HEK293 (cell line): Measurements from ENCODE around the gene HNRNPM.

ENCODE experiments used
- CTCF ChIA-PET: fragments of 350-600 bp; formaldehyde crosslinking; extraction: SDS; loops from one replicate; lab custom pipeline; 2021; ENCODE audit warnings: antibody characterized with exemption; lab: Yijun Ruan, JAX
- POLR2A ChIA-PET: fragments of 300-600 bp; formaldehyde crosslinking; extraction: SDS; loops from one replicate; lab custom pipeline; 2020; ENCODE audit warnings: antibody characterized with exemption, inconsistent platforms; lab: Yijun Ruan, JAX
- H3K27ac ChIP-seq: fragments of 200-500 bp; sonication (Bioruptor generic); 2 replicates; pipeline ENCODE4 v1.5.1; 2014; ENCODE audit warnings: low read depth, low read length, control low read depth, inconsistent platforms; ENCODE audit errors: extremely low read depth
- H3K36me3 ChIP-seq, 2 experiments: fragments of 200-500 bp in 1 of 2; sonication (Bioruptor generic) in 1 of 2; 1 replicate in 1 of 2; 2 replicates in 1 of 2; pipeline ENCODE4 v1.5.1; 2014 to 2017; ENCODE audit warnings: inconsistent platforms in 2 of 2, low read length in 2 of 2; ENCODE audit not compliant: control insufficient read depth in 2 of 2, insufficient read depth in 1 of 2
- H3K4me1 ChIP-seq: fragments of 200-500 bp; sonication (Bioruptor generic); 2 replicates; pipeline ENCODE4 v1.5.1; 2014; ENCODE audit warnings: mild to moderate bottlenecking, low read length, inconsistent platforms; ENCODE audit not compliant: control insufficient read depth, insufficient read depth
- H3K4me3 ChIP-seq: 2 replicates; pipeline ENCODE4 v1.5.1; 2011; ENCODE audit warnings: low read depth, mild to moderate bottlenecking, control low read depth, low read length, moderate library complexity
- H3K9me3 ChIP-seq: fragments of 200-500 bp; sonication (Bioruptor generic); 2 replicates; pipeline ENCODE4 v1.5.1; 2014; ENCODE audit warnings: low read depth, low read length, inconsistent platforms; ENCODE audit not compliant: control insufficient read depth, insufficient read depth
- KLF8 ChIP-seq: fragments of 450-650 bp; formaldehyde crosslinking; IDR thresholded peaks from 2 replicates; pipeline ENCODE4 v1.5.1; 2016; ENCODE audit warnings: missing biosample characterization, missing genetic modification characterization
- ZBTB44 ChIP-seq: fragments of 450-650 bp; IDR thresholded peaks from 2 replicates; pipeline ENCODE4 v1.5.1; 2018; ENCODE audit warnings: missing biosample characterization, mild to moderate bottlenecking, missing genetic modification characterization
- ZEB2 ChIP-seq: fragments of 450-650 bp; formaldehyde crosslinking; IDR thresholded peaks from 2 replicates; pipeline ENCODE4 v1.5.1; 2016; ENCODE audit warnings: missing biosample characterization, missing genetic modification characterization
- ZNF114 ChIP-seq: fragments of 450-650 bp; formaldehyde crosslinking; IDR thresholded peaks from 2 replicates; pipeline ENCODE4 v1.5.0; 2017; ENCODE audit warnings: missing biosample characterization, missing genetic modification characterization
- ZNF132 ChIP-seq: fragments of 450-650 bp; formaldehyde crosslinking; IDR thresholded peaks from 2 replicates; pipeline ENCODE4 v1.5.1; 2017; ENCODE audit warnings: missing biosample characterization, missing genetic modification characterization, borderline replicate concordance
- ZNF169 ChIP-seq: fragments of 450-650 bp; formaldehyde crosslinking; IDR thresholded peaks from 2 replicates; pipeline ENCODE4 v1.5.1; 2016; ENCODE audit warnings: missing biosample characterization, missing genetic modification characterization
- ZNF184 ChIP-seq: fragments of 450-650 bp; IDR thresholded peaks from 2 replicates; pipeline ENCODE4 v1.5.1; 2018; ENCODE audit warnings: missing biosample characterization, mild to moderate bottlenecking, missing genetic modification characterization
- ZNF280D ChIP-seq: fragments of 450-650 bp; formaldehyde crosslinking; IDR thresholded peaks from 2 replicates; pipeline ENCODE4 v1.5.1; 2016; ENCODE audit warnings: missing biosample characterization, missing genetic modification characterization
- ZNF518A ChIP-seq: fragments of 450-650 bp; formaldehyde crosslinking; conservative IDR thresholded peaks from 2 replicates; pipeline ENCODE4 v1.5.1; 2016; ENCODE audit warnings: low read depth, missing biosample characterization, missing genetic modification characterization
- ZNF660 ChIP-seq: fragments of 450-650 bp; IDR thresholded peaks from 2 replicates; pipeline ENCODE4 v1.5.1; 2018; ENCODE audit warnings: missing biosample characterization, mild to moderate bottlenecking, missing genetic modification characterization
- ZSCAN23 ChIP-seq: fragments of 450-650 bp; formaldehyde crosslinking; IDR thresholded peaks from 2 replicates; pipeline ENCODE4 v1.5.1; 2016; ENCODE audit warnings: missing biosample characterization, missing genetic modification characterization
- TF ChIP-seq, protein P1 (sequence below): fragments of 450-650 bp; formaldehyde crosslinking; IDR thresholded peaks from 2 replicates; pipeline ENCODE4 v1.5.1; 2016; ENCODE audit warnings: missing biosample characterization, missing genetic modification characterization
- TF ChIP-seq, protein P2 (sequence below): fragments of 450-650 bp; formaldehyde crosslinking; IDR thresholded peaks from 2 replicates; pipeline ENCODE4 v1.5.1; 2016; ENCODE audit warnings: missing biosample characterization, missing genetic modification characterization
- TF ChIP-seq, protein P3 (sequence below): fragments of 450-650 bp; formaldehyde crosslinking; IDR thresholded peaks from 2 replicates; pipeline ENCODE4 v1.5.1; 2016; ENCODE audit warnings: missing biosample characterization, missing genetic modification characterization

Gene HNRNPM

DNA sequence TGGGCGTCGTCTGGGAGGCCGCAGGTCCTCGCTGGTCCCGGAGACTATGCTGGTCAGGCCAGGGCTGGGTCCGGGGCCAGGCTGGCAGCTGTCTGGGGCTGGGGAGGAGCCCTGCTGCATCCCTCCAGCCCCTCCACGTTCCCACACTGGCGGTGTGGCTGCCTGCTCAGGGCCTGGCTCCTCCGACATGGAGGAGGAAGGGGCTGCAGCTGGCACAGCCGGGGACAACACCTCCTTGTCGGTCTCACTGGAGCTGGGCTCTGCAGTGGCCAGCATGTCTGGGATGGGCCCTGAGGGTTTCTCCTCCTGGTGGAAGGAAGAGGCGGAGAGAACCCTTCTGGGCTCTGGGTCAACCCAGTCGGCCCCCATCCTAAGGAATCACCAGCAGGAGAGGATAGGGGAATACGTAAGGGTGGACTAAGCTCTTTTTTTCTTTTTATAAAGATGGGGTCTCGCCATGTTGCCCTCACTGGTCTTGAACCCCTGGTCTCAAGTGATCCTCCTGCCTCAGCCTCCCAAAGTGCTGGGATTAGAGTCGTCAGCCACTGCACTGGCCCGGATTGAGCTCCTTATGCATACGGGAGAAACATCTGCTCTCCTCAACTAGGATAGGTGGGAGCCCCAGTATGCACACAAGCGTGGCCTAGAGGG, 68.4 kb downstream of the HNRNPM start:
- Histone ChIP-seq H3K27ac (peak overlapping the region; percentile 87), H3K4me1 (peaks cover 7% of the 10 kb centered on the region; the same call in 1 of the 2 replicates), H3K9me3 (no peaks in the 10 kb centered on the region), H3K36me3 (peaks cover 0 to 12% of the 10 kb centered on the region in 2 experiments; a peak in 1 of 3 replicates), H3K4me3 (peak overlapping the region; percentile 99)
- ChIA-PET POLR2A (interaction anchor here (0.6 to 3.1 kb wide), 30 partner anchors 7 to 645 kb away, joined by 3 to 82 read pairs (median 4); partner anchors contain the start of genes HNRNPM, MARCHF2, NDUFA7 and RAB11B), CTCF (interaction anchor here (0.6 to 2.1 kb wide), 6 partner anchors 9 to 153 kb away, joined by 3 to 9 read pairs (median 4); no protein-coding TSS in a partner anchor)
- TF ChIP-seq, protein P1, sequence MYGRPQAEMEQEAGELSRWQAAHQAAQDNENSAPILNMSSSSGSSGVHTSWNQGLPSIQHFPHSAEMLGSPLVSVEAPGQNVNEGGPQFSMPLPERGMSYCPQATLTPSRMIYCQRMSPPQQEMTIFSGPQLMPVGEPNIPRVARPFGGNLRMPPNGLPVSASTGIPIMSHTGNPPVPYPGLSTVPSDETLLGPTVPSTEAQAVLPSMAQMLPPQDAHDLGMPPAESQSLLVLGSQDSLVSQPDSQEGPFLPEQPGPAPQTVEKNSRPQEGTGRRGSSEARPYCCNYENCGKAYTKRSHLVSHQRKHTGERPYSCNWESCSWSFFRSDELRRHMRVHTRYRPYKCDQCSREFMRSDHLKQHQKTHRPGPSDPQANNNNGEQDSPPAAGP, result no peak
- no peak for TF ChIP-seq ZNF184 (tag by site-specific recombination)
- no peak for TF ChIP-seq ZBTB44 (tag by site-specific recombination)
- TF ChIP-seq ZNF518A, result no peak
- no peak for TF ChIP-seq ZNF280D (tag by site-specific recombination)
- no peak for TF ChIP-seq ZNF169 (tag by site-specific recombination)
- TF ChIP-seq, protein P2, sequence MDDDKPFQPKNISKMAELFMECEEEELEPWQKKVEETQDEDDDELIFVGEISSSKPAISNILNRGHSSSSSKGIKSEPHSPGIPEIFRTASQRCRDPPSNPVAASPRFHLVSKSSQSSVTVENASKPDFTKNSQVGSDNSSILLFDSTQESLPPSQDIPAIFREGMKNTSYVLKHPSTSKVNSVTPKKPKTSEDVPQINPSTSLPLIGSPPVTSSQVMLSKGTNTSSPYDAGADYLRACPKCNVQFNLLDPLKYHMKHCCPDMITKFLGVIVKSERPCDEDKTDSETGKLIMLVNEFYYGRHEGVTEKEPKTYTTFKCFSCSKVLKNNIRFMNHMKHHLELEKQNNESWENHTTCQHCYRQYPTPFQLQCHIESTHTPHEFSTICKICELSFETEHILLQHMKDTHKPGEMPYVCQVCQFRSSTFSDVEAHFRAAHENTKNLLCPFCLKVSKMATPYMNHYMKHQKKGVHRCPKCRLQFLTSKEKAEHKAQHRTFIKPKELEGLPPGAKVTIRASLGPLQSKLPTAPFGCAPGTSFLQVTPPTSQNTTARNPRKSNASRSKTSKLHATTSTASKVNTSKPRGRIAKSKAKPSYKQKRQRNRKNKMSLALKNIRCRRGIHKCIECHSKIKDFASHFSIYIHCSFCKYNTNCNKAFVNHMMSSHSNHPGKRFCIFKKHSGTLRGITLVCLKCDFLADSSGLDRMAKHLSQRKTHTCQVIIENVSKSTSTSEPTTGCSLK (tag by site-specific recombination), result no peak
- TF ChIP-seq ZNF660 (tag by site-specific recombination), result no peak
- TF ChIP-seq KLF8 (tag by site-specific recombination), result no peak
- no peak for TF ChIP-seq ZNF132 (tag by site-specific recombination)
- TF ChIP-seq ZEB2 (tag by site-specific recombination), result no peak
- no peak for TF ChIP-seq ZNF114 (tag by site-specific recombination)
- TF ChIP-seq, protein P3, sequence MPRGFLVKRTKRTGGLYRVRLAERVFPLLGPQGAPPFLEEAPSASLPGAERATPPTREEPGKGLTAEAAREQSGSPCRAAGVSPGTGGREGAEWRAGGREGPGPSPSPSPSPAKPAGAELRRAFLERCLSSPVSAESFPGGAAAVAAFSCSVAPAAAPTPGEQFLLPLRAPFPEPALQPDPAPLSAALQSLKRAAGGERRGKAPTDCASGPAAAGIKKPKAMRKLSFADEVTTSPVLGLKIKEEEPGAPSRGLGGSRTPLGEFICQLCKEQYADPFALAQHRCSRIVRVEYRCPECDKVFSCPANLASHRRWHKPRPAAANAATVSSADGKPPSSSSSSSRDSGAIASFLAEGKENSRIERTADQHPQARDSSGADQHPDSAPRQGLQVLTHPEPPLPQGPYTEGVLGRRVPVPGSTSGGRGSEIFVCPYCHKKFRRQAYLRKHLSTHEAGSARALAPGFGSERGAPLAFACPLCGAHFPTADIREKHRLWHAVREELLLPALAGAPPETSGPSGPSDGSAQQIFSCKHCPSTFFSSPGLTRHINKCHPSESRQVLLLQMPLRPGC (tag by site-specific recombination), result no peak
- no peak for TF ChIP-seq ZSCAN23 (tag by site-specific recombination)
